GM12875 (cell line): ENCODE measurements around the gene HPCAL1.

Source experiments
- H3K4me3 ChIP-seq: one replicate; pipeline ENCODE4 v1.5.1; 2011; ENCODE audit warnings: low read depth, low read length, control low read depth
- CTCF ChIP-seq: IDR thresholded peaks from 2 replicates; pipeline ENCODE4 v1.5.1; 2011; ENCODE audit warnings: low read depth, mild to moderate bottlenecking, control low read depth, inconsistent platforms, low read length, moderate library complexity, borderline replicate concordance; ENCODE audit not compliant: insufficient read depth

The HPCAL1 gene

GRCh38 chr2:10279946-10280463 is 22.7 kb upstream of the HPCAL1 start:
- H3K4me3 ChIP-seq: no peak overlapping the region
- TF ChIP-seq CTCF: no peak

GRCh38 chr2:10281891-10282290 is 20.8 kb upstream of the HPCAL1 start:
- no peak for TF ChIP-seq CTCF
- H3K4me3 ChIP-seq: no peak overlapping the region

- TF ChIP-seq CTCF: no peak
- H3K4me3 ChIP-seq: no peak overlapping the region
Measured at GRCh38 chr2:10282611-10283105, 20.0 kb upstream of the HPCAL1 start.

GRCh38 chr2:10283106-10284062 is 19.3 kb upstream of the HPCAL1 start:
- H3K4me3 ChIP-seq: no peak overlapping the region
- TF ChIP-seq CTCF: no peak

- H3K4me3 ChIP-seq: no peak overlapping the region
- TF ChIP-seq CTCF: no peak
Measured at GRCh38 chr2:10284108-10284870, 18.4 kb upstream of the HPCAL1 start.

GRCh38 chr2:10285191-10285555 is 17.5 kb upstream of the HPCAL1 start:
- H3K4me3 ChIP-seq: no peak overlapping the region
- no peak for TF ChIP-seq CTCF
